ENCODE measurements around the gene STYX. TPM values are rescaled to one million over a fixed set of nuclear protein-coding genes. Genes with fewer than 3 reads are reported as not detected.

The STYX gene
- total RNA-seq, 1 donor from 2014 or later: 12.8 TPM

- intact Hi-C loops (cut with DNase I): no loop called here
- no peaks in the 10 kb centered on the region for H3K36me3 ChIP-seq
- H3K27me3 ChIP-seq: no peaks in the 10 kb centered on the region
- no peak for TF ChIP-seq CTCF (IDR thresholded peaks at IDR 0.05)
- peaks cover 15% of the 10 kb centered on the region for H3K4me1 ChIP-seq
- H3K9me3 ChIP-seq: no peaks in the 10 kb centered on the region
- no peak overlapping the region for H3K27ac ChIP-seq
- DNase-seq (no peak), ATAC-seq (no peak)
- H3K4me3 ChIP-seq: no peak overlapping the region
Measured at GRCh38 chr14:52701223-52701622, 28.7 kb upstream of the STYX start.

GRCh38 chr14:52703225-52703624, 26.7 kb upstream of the STYX start:
- no peak for TF ChIP-seq CTCF (IDR thresholded peaks at IDR 0.05)
- no peaks in the 10 kb centered on the region for H3K36me3 ChIP-seq
- H3K27ac ChIP-seq: no peak overlapping the region
- ATAC-seq (peak; percentile 52), DNase-seq (no peak)
- no peaks in the 10 kb centered on the region for H3K9me3 ChIP-seq
- no peak overlapping the region for H3K4me3 ChIP-seq
- intact Hi-C loops (cut with DNase I): no loop called here
- peaks cover 20% of the 10 kb centered on the region for H3K4me1 ChIP-seq
- H3K27me3 ChIP-seq: no peaks in the 10 kb centered on the region

GRCh38 chr14:52703664-52704063, 26.3 kb upstream of the STYX start:
- Histone ChIP-seq H3K36me3 (peaks cover 3% of the 10 kb centered on the region), H3K4me3 (no peak overlapping the region), H3K9me3 (no peaks in the 10 kb centered on the region), H3K27ac (no peak overlapping the region), H3K4me1 (peaks cover 24% of the 10 kb centered on the region), H3K27me3 (no peaks in the 10 kb centered on the region)
- TF ChIP-seq CTCF (IDR thresholded peaks at IDR 0.05): no peak
- intact Hi-C loops (cut with DNase I): no loop called here
- DNase-seq: no peak
- no peak for ATAC-seq

GRCh38 chr14:52706286-52706685, 23.7 kb upstream of the STYX start:
- H3K27ac ChIP-seq: peak overlapping the region; percentile 90
- no peak for DNase-seq
- TF ChIP-seq CTCF (IDR thresholded peaks at IDR 0.05): no peak
- peaks cover 29% of the 10 kb centered on the region for H3K36me3 ChIP-seq
- H3K9me3 ChIP-seq: no peaks in the 10 kb centered on the region
- intact Hi-C loops (cut with DNase I): no loop called here
- ATAC-seq: peak; percentile 35
- H3K4me3 ChIP-seq: peak overlapping the region; percentile 79
- H3K4me1 ChIP-seq: peaks cover 18% of the 10 kb centered on the region
- no peaks in the 10 kb centered on the region for H3K27me3 ChIP-seq

GRCh38 chr14:52706724-52707706, 23.0 kb upstream of the STYX start, which contains the start of gene PSMC6:
Gene PSMC6, plus strand, starts transcription at chr14:52707200. Its CDS starts 20 bp downstream, at chr14:52707220.
- intact Hi-C loops (cut with DNase I): no loop called here
- Histone ChIP-seq H3K9me3 (no peaks in the 10 kb centered on the region), H3K27ac (peak within 1 kb of the TSS; percentile 90), H3K27me3 (no peaks in the 10 kb centered on the region), H3K4me1 (peaks cover 18% of the 10 kb centered on the region), H3K4me3 (peak within 1 kb of the TSS; percentile 79), H3K36me3 (peaks cover 36% of the 10 kb centered on the region)
- ATAC-seq (peak; percentile 100), DNase-seq (peak; percentile 97)
- no peak for TF ChIP-seq CTCF (IDR thresholded peaks at IDR 0.05)
